Measurements from ENCODE around the gene GRAMD1C. TPM values are rescaled to one million over a fixed set of nuclear protein-coding genes. Genes with fewer than 3 reads are reported as not detected.
A peak's percentile ranks its signal among the peaks of the same experiment; 100 is the strongest.
"Not testable (repeated sequence)": the region's sequence is repeated elsewhere in the genome, so short reads cannot be mapped to it uniquely, and the experiment has no call there.

The GRAMD1C gene
- total RNA-seq, 1 donor: 2.2 TPM

GRCh38 chr3:113844622-113845222, 6.1 kb downstream of the GRAMD1C start:
- no peak overlapping the region for H3K4me2 ChIP-seq (ENCODE audit: insufficient read depth, low read length)
- no peaks in the 10 kb centered on the region for H3K36me3 ChIP-seq (ENCODE audit: insufficient read depth, low read length)
- peak; percentile 78 for DNase-seq (ENCODE audit: insufficient read length, low spot score, missing footprints)
- no peaks in the 10 kb centered on the region for H3K27me3 ChIP-seq (ENCODE audit: insufficient read depth, low read length)
- no peaks in the 10 kb centered on the region for H3K4me1 ChIP-seq (ENCODE audit: insufficient read depth, low read length)
- no peak overlapping the region for H2AFZ ChIP-seq (ENCODE audit: low read length)
- no peak overlapping the region for H3K27ac ChIP-seq (ENCODE audit: low read depth, low read length)
- H3K9me3 ChIP-seq (ENCODE audit: low read depth, low read length): no peaks in the 10 kb centered on the region
- no peaks in the 10 kb centered on the region for H3K79me2 ChIP-seq (ENCODE audit: insufficient read depth, low read length)
- H4K20me1 ChIP-seq (ENCODE audit: insufficient read depth, low read length): no peaks in the 10 kb centered on the region
- peak; percentile 67 for TF ChIP-seq CTCF (IDR thresholded peaks at IDR 0.05; ENCODE audit: extremely low read depth, low read depth, low read length)
- no peak overlapping the region for H3K4me3 ChIP-seq (ENCODE audit: insufficient read depth, low read length)

- Histone ChIP-seq H3K4me2 (ENCODE audit: insufficient read depth, low read length) (no peak overlapping the region), H2AFZ (ENCODE audit: low read length) (no peak overlapping the region), H3K4me1 (ENCODE audit: insufficient read depth, low read length) (no peaks in the 10 kb centered on the region), H3K27me3 (ENCODE audit: insufficient read depth, low read length) (no peaks in the 10 kb centered on the region), H3K27ac (ENCODE audit: low read depth, low read length) (no peak overlapping the region), H3K79me2 (ENCODE audit: insufficient read depth, low read length) (no peaks in the 10 kb centered on the region), H4K20me1 (ENCODE audit: insufficient read depth, low read length) (no peaks in the 10 kb centered on the region), H3K4me3 (ENCODE audit: insufficient read depth, low read length) (no peak overlapping the region), H3K9me3 (ENCODE audit: low read depth, low read length) (no peaks in the 10 kb centered on the region), H3K36me3 (ENCODE audit: insufficient read depth, low read length) (no peaks in the 10 kb centered on the region)
- no peak for DNase-seq (ENCODE audit: insufficient read length, low spot score, missing footprints)
- no peak for TF ChIP-seq CTCF (IDR thresholded peaks at IDR 0.05; ENCODE audit: extremely low read depth, low read depth, low read length)
These were observed 8.7 kb downstream of the GRAMD1C start for GRCh38 chr3:113847247-113847646.

GRCh38 chr3:113847664-113848461, 9.3 kb downstream of the GRAMD1C start:
- H3K4me1 ChIP-seq (ENCODE audit: insufficient read depth, low read length): no peaks in the 10 kb centered on the region
- no peak for DNase-seq (ENCODE audit: insufficient read length, low spot score, missing footprints)

GRCh38 chr3:113849071-113849470, 10.5 kb downstream of the GRAMD1C start:
- not testable (repeated sequence) for DNase-seq (ENCODE audit: insufficient read length, low spot score, missing footprints); H3K9me3 ChIP-seq (ENCODE audit: low read depth, low read length); H4K20me1 ChIP-seq (ENCODE audit: insufficient read depth, low read length); H2AFZ ChIP-seq (ENCODE audit: low read length); H3K4me1 ChIP-seq (ENCODE audit: insufficient read depth, low read length); H3K27ac ChIP-seq (ENCODE audit: low read depth, low read length); H3K79me2 ChIP-seq (ENCODE audit: insufficient read depth, low read length); H3K4me2 ChIP-seq (ENCODE audit: insufficient read depth, low read length); H3K4me3 ChIP-seq (ENCODE audit: insufficient read depth, low read length); H3K27me3 ChIP-seq (ENCODE audit: insufficient read depth, low read length); H3K36me3 ChIP-seq (ENCODE audit: insufficient read depth, low read length)

More at GRCh38 chr3:113847664-113848461, 9.3 kb downstream of the GRAMD1C start:
- Histone ChIP-seq H4K20me1 (ENCODE audit: insufficient read depth, low read length) (no peaks in the 10 kb centered on the region), H3K79me2 (ENCODE audit: insufficient read depth, low read length) (no peaks in the 10 kb centered on the region), H2AFZ (ENCODE audit: low read length) (peak overlapping the region; percentile 16), H3K4me3 (ENCODE audit: insufficient read depth, low read length) (no peak overlapping the region), H3K9me3 (ENCODE audit: low read depth, low read length) (no peaks in the 10 kb centered on the region), H3K27me3 (ENCODE audit: insufficient read depth, low read length) (no peaks in the 10 kb centered on the region), H3K36me3 (ENCODE audit: insufficient read depth, low read length) (no peaks in the 10 kb centered on the region), H3K27ac (ENCODE audit: low read depth, low read length) (no peak overlapping the region), H3K4me2 (ENCODE audit: insufficient read depth, low read length) (no peak overlapping the region)
- TF ChIP-seq CTCF (IDR thresholded peaks at IDR 0.05; ENCODE audit: extremely low read depth, low read depth, low read length): no peak

GRCh38 chr3:113849841-113850240, 11.3 kb downstream of the GRAMD1C start:
- not testable (repeated sequence) for H3K79me2 ChIP-seq (ENCODE audit: insufficient read depth, low read length); DNase-seq (ENCODE audit: insufficient read length, low spot score, missing footprints); H3K27me3 ChIP-seq (ENCODE audit: insufficient read depth, low read length); H3K4me3 ChIP-seq (ENCODE audit: insufficient read depth, low read length); H3K27ac ChIP-seq (ENCODE audit: low read depth, low read length); H3K4me1 ChIP-seq (ENCODE audit: insufficient read depth, low read length); H3K9me3 ChIP-seq (ENCODE audit: low read depth, low read length); H2AFZ ChIP-seq (ENCODE audit: low read length); H3K36me3 ChIP-seq (ENCODE audit: insufficient read depth, low read length); H4K20me1 ChIP-seq (ENCODE audit: insufficient read depth, low read length); H3K4me2 ChIP-seq (ENCODE audit: insufficient read depth, low read length)

GRCh38 chr3:113850391-113850790, 11.8 kb downstream of the GRAMD1C start:
- not testable (repeated sequence) for H3K79me2 ChIP-seq (ENCODE audit: insufficient read depth, low read length); H3K9me3 ChIP-seq (ENCODE audit: low read depth, low read length); H3K4me1 ChIP-seq (ENCODE audit: insufficient read depth, low read length); H2AFZ ChIP-seq (ENCODE audit: low read length); DNase-seq (ENCODE audit: insufficient read length, low spot score, missing footprints); H3K4me3 ChIP-seq (ENCODE audit: insufficient read depth, low read length); H3K4me2 ChIP-seq (ENCODE audit: insufficient read depth, low read length); H4K20me1 ChIP-seq (ENCODE audit: insufficient read depth, low read length); H3K27me3 ChIP-seq (ENCODE audit: insufficient read depth, low read length); H3K27ac ChIP-seq (ENCODE audit: low read depth, low read length); H3K36me3 ChIP-seq (ENCODE audit: insufficient read depth, low read length)
